OCI-LY7 (cell line): ENCODE data around the gene HS3ST4. TPM values are rescaled to one million over a fixed set of nuclear protein-coding genes. Genes with fewer than 3 reads are reported as not detected.

ENCODE experiments used
- BruUV-seq: library from RNA; stranded (reverse); fragments of 400-500 nt; replicated peaks from 2 replicates; lab custom pipeline; 2021; lab: Mats Ljungman, UMichigan
- CTCF ChIA-PET: fragments of 300-600 bp; sonication (Branson Sonifier 250); formaldehyde crosslinking; loops from one replicate; lab custom pipeline; 2022; ENCODE audit warnings: antibody characterized with exemption; ENCODE audit not compliant: unreplicated experiment; lab: Charles Lee
- POLR2A ChIA-PET: fragments of 300-600 bp; sonication (Branson Sonifier 250); formaldehyde crosslinking; loops from one replicate; lab custom pipeline; 2022; ENCODE audit warnings: antibody characterized with exemption; lab: Charles Lee
- DNase-seq: peaks from one replicate; pipeline ENCODE4 v3.0.0-alpha.2; 2015; ENCODE audit warnings: low spot score
- H2AFZ ChIP-seq: fragments of 200-600 bp; sonication (generic), shearing (Covaris generic); 2 replicates; pipeline ENCODE4 v1.6.1; 2014; ENCODE audit warnings: mild to moderate bottlenecking, antibody characterized with exemption, low read length, moderate library complexity
- H3K27ac ChIP-seq: fragments of 200-600 bp; sonication (generic); 2 replicates; pipeline ENCODE4 v1.5.1; 2014; ENCODE audit warnings: mixed run types, low read depth, mild to moderate bottlenecking, moderate library complexity, low read length, inconsistent platforms; ENCODE audit not compliant: poor library complexity, severe bottlenecking
- H3K36me3 ChIP-seq: fragments of 200-600 bp; sonication (generic); 2 replicates; pipeline ENCODE4 v1.6.1; 2014; ENCODE audit warnings: mild to moderate bottlenecking, antibody characterized with exemption, low read length, moderate library complexity, mixed read lengths; ENCODE audit not compliant: insufficient read depth
- H3K4me1 ChIP-seq: fragments of 200-600 bp; sonication (generic); 2 replicates; pipeline ENCODE4 v1.5.1; 2014; ENCODE audit warnings: mild to moderate bottlenecking, low read length; ENCODE audit not compliant: insufficient read depth, poor library complexity, severe bottlenecking
- H3K4me2 ChIP-seq: fragments of 200-600 bp; sonication (generic); 2 replicates; pipeline ENCODE4 v1.6.1; 2014; ENCODE audit warnings: mild to moderate bottlenecking, low read length
- H3K4me3 ChIP-seq: fragments of 200-600 bp; sonication (generic); 2 replicates; pipeline ENCODE4 v1.5.1; 2014; ENCODE audit warnings: mild to moderate bottlenecking, low read depth, low read length; ENCODE audit not compliant: poor library complexity, severe bottlenecking
- H3K79me2 ChIP-seq: fragments of 200-600 bp; sonication (generic); 2 replicates; pipeline ENCODE4 v1.6.1; 2016; ENCODE audit warnings: low read depth, mild to moderate bottlenecking, low read length, moderate library complexity, mixed read lengths; ENCODE audit not compliant: insufficient read depth
- H3K9me2 ChIP-seq: fragments of 200-600 bp; sonication (generic); 2 replicates; pipeline ENCODE4 v1.6.1; 2016; ENCODE audit warnings: mild to moderate bottlenecking, low read length, mixed read lengths; ENCODE audit not compliant: insufficient read depth
- H3K9me3 ChIP-seq: fragments of 200-600 bp; sonication (generic); 2 replicates; pipeline ENCODE4 v1.6.1; 2014; ENCODE audit warnings: mild to moderate bottlenecking, mixed run types, low read length, mixed read lengths
- H4K20me1 ChIP-seq: fragments of 200-600 bp; sonication (generic); 2 replicates; pipeline ENCODE4 v1.6.1; 2014; ENCODE audit warnings: mild to moderate bottlenecking, antibody characterized with exemption, low read length, moderate library complexity, mixed read lengths; ENCODE audit not compliant: insufficient read depth
- EZH2phosphoT487 ChIP-seq: fragments of 200-600 bp; sonication (generic); IDR thresholded peaks from 2 replicates; pipeline ENCODE4 v1.6.1; 2018; ENCODE audit warnings: low read depth, borderline replicate concordance, mild to moderate bottlenecking, mixed run types, antibody characterized with exemption, low read length, moderate library complexity, mixed read lengths
- intact Hi-C: fragments of 100-400 bp; cut with micrococcal nuclease; formaldehyde crosslinking; loops from one replicate; pipeline ENCODE4 v1.10.0; 2022; ENCODE audit not compliant: unreplicated experiment
- total RNA-seq, 2 experiments: library from RNA; depleted of rRNA in 1 of 2; stranded (reverse); fragments of >200 nt in 1 of 2; shearing (Covaris generic) in 1 of 2; gene quantifications; 2 replicates each; pipeline ENCODE4 v1.2.3, GENCODE V29; 2014 to 2022
- TF ChIP-seq, protein P1 (sequence below): fragments of 200-600 bp; sonication (generic); conservative IDR thresholded peaks from 2 replicates; pipeline ENCODE4 v1.5.1; 2014; ENCODE audit warnings: mild to moderate bottlenecking, antibody characterized with exemption, low read length, moderate library complexity, mixed read lengths

The HS3ST4 gene
- total RNA-seq, 2 experiments from 2014 or later = not detected

DNA sequence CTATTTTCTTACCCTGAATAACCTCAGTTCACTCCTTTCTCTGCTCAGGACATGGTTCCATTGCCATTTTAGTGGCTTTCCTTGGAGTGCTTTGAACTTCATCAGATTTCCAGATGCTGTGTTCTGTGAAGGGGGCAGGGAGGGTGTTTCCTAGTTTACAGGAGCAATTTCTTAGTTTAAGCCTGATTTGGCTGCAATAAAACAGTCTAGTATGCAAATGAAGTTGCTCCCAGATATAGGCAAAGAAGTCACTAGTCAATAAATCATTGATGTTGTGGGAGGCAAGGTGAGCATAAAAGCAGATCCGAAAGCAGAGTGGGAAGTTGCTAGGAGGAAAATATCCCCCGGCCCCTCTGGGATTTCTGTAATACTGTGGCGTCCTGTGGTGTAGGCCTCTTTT, 202.3 kb downstream of the HS3ST4 start:
- no peaks in the 10 kb centered on the region for H4K20me1 ChIP-seq
- H3K27ac ChIP-seq = no peak overlapping the region
- no peaks in the 10 kb centered on the region for H3K9me3 ChIP-seq
- no peaks in the 10 kb centered on the region for H3K4me1 ChIP-seq
- ChIA-PET POLR2A (no interaction called here), CTCF (no interaction called here)
- no peaks in the 10 kb centered on the region for H3K9me2 ChIP-seq
- no peak overlapping the region for H3K4me2 ChIP-seq
- no peak overlapping the region for H2AFZ ChIP-seq
- H3K36me3 ChIP-seq = no peaks in the 10 kb centered on the region
- no peak overlapping the region for H3K4me3 ChIP-seq
- TF ChIP-seq, protein P1, sequence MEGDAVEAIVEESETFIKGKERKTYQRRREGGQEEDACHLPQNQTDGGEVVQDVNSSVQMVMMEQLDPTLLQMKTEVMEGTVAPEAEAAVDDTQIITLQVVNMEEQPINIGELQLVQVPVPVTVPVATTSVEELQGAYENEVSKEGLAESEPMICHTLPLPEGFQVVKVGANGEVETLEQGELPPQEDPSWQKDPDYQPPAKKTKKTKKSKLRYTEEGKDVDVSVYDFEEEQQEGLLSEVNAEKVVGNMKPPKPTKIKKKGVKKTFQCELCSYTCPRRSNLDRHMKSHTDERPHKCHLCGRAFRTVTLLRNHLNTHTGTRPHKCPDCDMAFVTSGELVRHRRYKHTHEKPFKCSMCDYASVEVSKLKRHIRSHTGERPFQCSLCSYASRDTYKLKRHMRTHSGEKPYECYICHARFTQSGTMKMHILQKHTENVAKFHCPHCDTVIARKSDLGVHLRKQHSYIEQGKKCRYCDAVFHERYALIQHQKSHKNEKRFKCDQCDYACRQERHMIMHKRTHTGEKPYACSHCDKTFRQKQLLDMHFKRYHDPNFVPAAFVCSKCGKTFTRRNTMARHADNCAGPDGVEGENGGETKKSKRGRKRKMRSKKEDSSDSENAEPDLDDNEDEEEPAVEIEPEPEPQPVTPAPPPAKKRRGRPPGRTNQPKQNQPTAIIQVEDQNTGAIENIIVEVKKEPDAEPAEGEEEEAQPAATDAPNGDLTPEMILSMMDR = no peak
- TF ChIP-seq EZH2phosphoT487 = no peak
- no TSS peak for BruUV-seq
- H3K79me2 ChIP-seq = no peaks in the 10 kb centered on the region
- intact Hi-C loops = no loop called here
- no peak for DNase-seq

DNA sequence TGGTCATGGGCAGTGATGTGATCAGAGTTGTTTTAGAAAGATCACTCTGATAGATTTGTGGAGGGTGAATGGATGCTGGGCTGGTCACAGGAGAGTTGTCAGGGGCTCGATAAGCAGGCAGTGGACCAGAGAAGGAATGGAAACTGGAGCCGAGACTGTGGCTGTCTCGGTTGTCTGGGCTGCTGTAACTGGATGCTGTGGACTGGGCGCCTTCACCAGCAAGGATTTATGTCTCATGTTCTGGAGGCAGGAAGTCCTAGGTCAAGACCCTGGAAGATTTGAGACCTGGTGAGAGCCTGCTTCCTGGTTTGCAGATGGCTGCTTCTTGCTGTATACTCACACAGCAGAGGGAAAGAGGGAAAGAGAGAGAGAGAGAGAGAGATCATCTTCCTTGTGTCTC, 203.6 kb downstream of the HS3ST4 start:
- no TSS peak for BruUV-seq
- H3K9me2 ChIP-seq = no peaks in the 10 kb centered on the region
- H3K27ac ChIP-seq = no peak overlapping the region
- H3K36me3 ChIP-seq = no peaks in the 10 kb centered on the region
- CTCF ChIA-PET = no interaction called here
- POLR2A ChIA-PET = interaction anchor here (0.6 kb wide), 1 partner anchor 983 kb away, joined by 3 read pairs; no protein-coding TSS in a partner anchor
- no peaks in the 10 kb centered on the region for H3K9me3 ChIP-seq
- H3K79me2 ChIP-seq = no peaks in the 10 kb centered on the region
- no peaks in the 10 kb centered on the region for H4K20me1 ChIP-seq
- H3K4me1 ChIP-seq = no peaks in the 10 kb centered on the region
- no peak for DNase-seq
- no peak for TF ChIP-seq EZH2phosphoT487
- TF ChIP-seq, protein P1 = no peak
- H3K4me2 ChIP-seq = no peak overlapping the region
- no peak overlapping the region for H2AFZ ChIP-seq
- intact Hi-C loops = no loop called here
- H3K4me3 ChIP-seq = no peak overlapping the region

DNA sequence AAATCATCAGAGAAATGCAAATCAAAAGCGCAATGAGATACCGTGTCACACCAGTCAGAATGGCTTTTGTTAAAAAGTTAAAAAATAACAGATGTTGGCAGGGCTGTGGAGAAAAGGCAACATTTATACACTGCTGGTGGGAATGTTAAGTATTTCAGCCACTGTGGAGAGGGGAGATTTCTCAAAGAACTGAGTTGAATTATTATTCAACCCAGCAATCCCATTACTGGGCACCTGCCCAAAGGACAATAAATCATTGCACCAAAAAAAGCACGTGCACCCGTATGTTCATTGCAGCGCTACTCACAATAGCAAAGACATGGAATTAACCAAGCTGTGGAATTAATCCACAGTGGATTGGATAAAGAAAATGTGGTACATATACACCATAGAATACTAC, 204.7 kb downstream of the HS3ST4 start:
- no peak overlapping the region for H3K4me2 ChIP-seq
- BruUV-seq = no TSS peak
- intact Hi-C loops = no loop called here
- H3K9me2 ChIP-seq = no peaks in the 10 kb centered on the region
- H3K79me2 ChIP-seq = no peaks in the 10 kb centered on the region
- H3K9me3 ChIP-seq = no peaks in the 10 kb centered on the region
- TF ChIP-seq, protein P1 = no peak
- TF ChIP-seq EZH2phosphoT487 = no peak
- POLR2A ChIA-PET = interaction anchor here (1.2 kb wide), 1 partner anchor 8 kb away, joined by 3 read pairs; no protein-coding TSS in a partner anchor
- CTCF ChIA-PET = no interaction called here
- no peak overlapping the region for H3K4me3 ChIP-seq
- DNase-seq = no peak
- H2AFZ ChIP-seq = no peak overlapping the region
- H3K36me3 ChIP-seq = no peaks in the 10 kb centered on the region
- H4K20me1 ChIP-seq = no peaks in the 10 kb centered on the region
- no peak overlapping the region for H3K27ac ChIP-seq
- no peaks in the 10 kb centered on the region for H3K4me1 ChIP-seq
